ENCODE results near the gene FUZ.

DNA sequence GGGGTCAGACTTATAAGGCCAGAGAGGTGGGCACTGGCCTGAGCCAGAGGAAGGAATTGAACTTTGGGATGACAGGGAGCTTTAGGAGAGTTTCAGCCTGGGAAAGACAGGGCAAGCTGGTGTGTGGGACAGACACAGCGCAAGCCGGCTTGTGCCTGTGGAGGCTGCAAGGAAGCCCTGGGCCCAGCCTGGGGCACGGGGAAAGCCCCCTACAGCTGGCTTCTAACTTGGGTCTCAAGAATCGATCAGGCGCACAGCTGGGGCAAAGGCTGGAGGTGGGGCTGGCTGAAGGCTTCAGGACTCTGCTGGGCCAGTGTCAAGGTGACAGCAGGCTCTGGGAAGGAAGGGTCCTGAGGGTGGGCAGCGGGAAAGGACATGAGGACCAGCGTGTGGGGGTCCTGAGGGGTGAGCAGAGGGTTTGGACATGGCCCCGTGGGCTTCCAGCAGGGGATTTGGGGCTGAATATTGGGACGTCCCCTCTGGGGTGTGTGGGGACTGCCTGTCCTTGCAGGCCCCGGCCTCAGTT is 40.8 kb upstream of the FUZ start:
- TF ChIP-seq YY1 (IDR thresholded peaks at IDR 0.05; ENCODE audit: insufficient read depth, insufficient read length) (no peak), ZNF274 (IDR thresholded peaks at IDR 0.05; ENCODE audit: low read depth, low read length) (no peak), SUZ12 (IDR thresholded peaks at IDR 0.05; ENCODE audit: extremely low read depth, insufficient read depth, insufficient read length) (no peak)
